Fibroblast of skin of left biceps (primary cell): ENCODE results near the gene RXRG.

Experiments
- DNase-seq, 2 experiments: peaks; one replicate each; pipeline ENCODE4 v3.0.0-alpha.2; 2013; ENCODE audit warnings: low read depth in 2 of 2

RXRG gene

DNA sequence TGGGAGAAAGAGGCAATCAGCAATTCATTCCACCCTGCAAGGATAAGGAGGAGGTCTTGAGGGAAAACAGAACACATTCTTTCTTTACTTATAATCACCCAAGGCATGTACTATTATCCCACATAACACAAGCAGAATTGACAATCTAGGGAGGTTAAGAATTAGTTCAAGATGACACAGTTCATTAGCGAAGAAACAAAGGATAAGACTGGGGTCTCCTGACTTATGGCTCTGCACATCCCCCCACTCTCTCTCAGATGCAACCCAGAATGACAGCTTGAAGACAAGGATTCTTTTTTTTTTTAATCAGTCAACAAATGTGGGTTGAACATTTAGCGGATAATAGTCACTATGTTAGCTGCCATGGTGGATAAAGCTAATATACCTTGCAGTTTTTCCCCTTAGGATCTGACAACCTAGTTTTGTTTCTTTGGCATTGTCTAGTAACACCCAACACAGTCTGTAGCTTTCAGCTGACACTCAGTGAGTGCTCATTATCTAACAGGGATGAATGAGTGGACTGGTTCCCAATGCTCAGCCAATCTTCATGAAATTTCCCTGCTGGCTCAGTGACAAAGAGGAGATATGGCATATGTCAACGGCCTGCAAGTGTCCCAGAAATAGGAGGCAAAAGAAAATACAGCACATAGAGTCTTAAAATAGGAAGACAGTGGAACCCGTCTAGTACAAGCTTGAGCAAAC, 35.1 kb downstream of the RXRG start:
- no peak for DNase-seq

DNA sequence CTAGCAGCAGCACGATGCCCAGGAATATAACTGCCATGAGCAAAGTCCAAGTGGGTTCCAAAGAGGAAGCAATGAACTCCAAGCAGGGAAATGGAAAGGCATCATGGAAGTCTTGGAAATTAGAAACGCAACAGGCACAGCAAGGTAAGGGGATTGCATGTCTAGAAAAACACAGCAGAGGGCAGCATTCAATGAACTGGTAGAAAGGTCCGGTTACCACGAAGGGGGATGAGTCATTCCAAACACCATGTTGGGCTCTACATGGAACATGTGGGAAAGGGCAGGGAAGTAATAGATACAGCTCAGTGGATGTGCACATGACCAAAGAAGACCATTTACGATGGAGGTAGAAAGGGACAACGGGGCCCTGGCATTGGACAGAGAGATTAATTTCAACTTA, 36.4 kb downstream of the RXRG start:
- no peak for DNase-seq

DNA sequence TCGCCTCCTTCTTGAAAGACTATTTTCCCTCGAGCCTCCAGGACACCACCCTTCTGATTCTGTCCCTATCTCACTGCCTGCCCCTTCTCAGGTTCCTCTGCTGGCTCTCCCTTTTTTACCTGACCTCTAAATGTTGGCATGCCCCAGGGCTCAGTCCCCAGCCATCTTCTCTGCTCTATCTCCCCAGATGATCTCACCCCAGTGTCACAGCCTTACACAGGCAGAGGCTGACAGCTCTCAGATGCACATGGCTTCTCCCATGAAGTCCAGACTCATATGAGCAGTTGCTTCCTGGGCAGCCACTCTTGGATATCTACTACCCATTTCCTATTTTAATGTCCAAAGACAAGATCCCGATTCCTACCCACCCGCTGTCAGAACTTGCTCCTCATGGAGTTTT, 37.5 kb downstream of the RXRG start:
- DNase-seq: no peak

DNA sequence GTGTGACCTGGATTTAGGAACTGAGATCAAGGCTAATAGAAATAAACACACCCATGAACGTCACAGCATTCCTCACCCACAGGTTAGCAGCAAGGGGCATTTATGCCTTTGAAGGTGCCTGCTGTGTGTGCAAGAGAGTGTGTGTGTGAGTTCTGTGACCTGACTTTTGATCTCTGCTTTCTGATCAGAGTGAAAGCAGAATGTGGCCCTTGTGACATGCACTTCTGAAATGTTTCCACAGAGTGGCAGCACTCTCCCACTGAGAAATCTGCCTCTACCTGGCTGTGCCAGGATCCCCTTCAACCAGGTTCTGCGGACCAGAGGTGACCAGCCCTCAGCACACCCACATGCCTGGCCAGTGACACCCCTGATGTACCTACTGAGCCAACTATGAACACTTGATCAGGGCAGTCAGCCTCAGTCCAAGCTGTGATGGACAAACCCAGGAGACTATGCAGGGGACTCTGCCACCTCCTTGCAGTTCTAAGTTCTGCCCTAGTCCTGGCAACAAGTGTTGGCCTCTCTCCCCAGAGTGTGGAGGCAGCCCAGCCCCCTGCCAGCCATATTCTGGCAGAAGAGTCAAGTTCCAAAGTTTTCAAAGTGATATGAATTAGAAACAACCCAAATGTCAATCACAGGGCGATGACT, 41.0 kb downstream of the RXRG start:
- no peak for DNase-seq

DNA sequence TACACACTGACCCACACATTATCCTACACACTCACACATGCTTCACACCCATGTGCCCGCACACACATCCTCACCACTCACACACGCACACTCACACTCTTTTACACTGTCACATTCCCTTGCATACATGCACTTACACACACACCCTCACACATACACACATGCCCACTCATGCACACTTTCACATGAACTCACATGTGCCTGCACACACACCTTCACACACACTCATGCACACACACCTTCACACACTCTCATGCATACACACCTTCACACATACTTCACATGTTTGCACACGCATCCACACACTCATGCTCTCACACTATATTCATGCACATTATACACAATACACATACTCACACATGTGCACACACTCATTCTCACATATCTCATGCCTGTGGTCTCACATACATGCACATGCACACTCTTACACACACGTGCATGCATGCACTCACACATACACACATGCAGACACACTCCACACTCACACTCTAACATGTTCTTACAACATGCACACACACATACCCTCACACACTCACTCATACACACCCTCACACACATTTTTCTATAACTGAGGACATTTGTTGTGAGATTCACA, 42.3 kb downstream of the RXRG start:
- DNase-seq: no peak

DNA sequence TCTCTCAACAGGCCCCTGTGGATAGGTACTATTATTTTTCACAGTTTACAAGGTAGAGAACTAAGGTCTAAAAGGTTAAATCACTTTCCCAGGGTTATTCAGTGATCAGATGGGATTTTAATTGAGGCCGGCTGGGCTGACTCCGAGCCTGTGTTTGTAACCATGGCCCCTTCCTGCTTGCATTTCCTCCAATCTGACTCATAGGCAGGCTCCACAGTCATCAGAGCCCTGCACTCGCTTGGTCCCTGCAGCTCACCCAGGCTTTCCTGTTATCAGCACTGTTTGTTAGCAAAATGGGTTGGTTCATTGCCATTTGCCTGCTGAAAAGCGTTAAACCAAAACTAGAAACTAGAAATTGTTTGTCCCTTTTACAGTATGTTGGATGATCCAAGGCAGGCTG, 47.0 kb downstream of the RXRG start:
- peak; percentile 41 to 44 for DNase-seq

DNA sequence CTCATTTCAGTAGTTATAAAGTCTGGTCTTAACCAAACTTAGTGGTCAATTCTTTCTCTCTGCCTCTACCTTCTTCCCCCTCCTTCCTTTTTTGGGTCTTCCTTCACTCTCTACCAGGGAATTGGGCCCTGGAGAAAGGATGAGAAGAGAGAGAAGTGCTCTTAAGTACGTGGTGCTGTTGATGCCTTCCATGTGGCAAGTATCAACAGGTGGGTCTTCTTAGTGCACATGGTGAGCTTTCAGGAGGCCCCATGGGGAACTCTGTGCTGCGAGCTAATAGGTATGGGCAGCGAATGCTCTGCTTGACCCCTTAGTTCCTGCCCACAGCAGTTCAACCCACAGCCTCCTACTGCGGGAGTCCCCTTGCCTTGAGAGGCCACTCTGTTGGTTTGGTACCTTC, 49.0 kb downstream of the RXRG start:
- DNase-seq: no peak

DNA sequence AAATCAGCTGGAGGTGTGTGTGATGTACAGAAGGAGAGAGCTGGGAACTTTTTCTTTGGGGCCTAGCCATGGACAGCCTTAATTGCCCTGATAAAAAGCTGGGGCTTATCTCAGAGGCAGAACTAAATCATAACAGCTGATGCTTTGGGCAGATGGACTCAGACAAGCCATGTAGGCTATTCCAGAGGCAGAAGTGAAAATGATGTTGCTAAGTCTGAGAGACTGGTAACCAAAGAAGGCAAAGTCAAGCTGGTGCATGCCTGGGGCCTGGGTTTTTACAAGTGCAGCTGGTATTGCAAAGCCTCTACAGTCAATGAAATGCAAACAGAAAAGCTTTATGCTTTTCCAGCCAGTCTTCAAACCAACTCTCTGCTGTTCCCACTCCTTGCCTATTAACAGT, 49.4 kb downstream of the RXRG start:
- no peak for DNase-seq

DNA sequence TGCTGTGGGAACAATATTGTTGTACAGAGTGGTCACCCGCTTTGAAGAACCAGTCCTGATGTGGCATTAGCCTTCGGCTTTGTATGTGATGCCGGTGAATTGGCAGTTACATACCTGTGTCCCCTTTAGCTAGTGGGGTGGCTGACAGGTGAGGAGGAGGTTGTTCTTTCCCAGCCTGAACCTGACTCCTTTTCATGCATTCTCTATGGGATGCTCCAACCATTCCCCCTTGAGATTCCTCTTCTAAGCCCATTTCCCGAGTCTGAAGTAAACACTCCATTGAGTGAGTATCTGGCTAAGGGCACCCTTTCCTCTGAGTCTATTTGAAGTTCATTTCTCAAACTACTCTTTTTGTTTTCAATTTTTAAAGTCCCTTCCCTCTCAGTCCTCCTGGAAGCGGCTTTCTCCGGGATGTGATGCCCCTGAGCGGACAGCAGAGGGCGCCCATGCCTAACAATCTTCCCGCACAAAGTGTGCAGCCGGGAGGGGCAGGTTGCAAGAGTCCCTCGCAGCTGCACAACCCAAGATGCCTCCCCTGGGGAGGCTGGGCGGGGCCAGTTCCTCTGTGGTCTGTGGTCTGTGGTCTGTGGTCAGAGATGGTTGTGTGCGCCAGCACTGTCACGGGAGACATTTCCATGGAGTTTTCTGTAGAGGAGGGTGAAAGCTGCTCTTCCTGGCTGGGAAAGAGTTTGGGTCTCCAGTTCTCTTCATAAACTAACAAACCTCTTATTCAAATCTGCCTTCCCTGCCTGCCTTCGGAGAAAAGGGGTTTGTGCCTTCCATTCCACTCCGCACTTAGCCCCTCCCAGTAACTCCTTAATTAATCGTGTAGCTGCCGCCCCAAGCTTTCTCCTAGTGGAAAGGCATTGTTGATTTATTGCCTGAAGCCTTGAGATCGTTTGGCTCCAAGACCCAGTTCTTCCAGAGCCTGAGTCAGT, 52.0 kb downstream of the RXRG start:
- DNase-seq: peak; percentile 93 to 94

DNA sequence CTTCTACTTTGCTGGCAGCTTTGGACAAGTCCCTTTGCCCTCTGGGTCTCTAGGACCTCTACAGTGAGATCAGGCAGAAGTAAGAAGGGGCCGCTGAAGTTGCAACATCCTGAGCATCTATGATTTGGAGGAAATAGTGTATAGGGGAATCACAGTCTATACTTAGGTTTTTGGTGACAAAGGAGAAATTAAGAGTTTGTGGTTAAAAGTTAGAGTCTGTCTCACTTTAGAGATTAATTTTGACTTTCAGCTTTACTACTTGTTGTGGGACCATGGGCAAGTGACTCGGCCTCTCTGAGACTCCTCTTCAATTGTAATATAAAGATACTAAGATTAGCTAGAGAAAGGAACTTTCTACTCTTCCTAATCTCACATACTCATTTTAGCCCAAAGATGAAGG, 55.3 kb downstream of the RXRG start:
- DNase-seq: no peak

DNA sequence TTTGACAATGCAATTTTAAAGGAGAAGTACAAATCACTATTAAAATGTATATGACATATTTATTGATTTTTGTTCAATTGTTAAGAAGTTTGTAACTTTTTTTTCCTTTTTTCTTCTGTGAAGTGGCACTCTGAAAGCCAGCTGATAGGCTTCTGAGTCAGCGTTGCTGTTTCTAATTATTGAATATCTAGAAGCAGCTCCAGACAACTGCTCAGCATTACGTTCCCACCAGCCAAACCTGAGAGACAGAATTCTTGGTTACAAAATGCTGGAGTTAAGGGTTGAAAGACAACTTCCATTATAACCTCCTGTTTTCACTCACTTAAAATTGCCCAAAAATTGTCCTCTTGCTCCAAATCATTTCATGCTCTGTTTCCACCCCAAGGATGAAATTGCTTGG, 57.0 kb downstream of the RXRG start:
- no peak for DNase-seq

DNA sequence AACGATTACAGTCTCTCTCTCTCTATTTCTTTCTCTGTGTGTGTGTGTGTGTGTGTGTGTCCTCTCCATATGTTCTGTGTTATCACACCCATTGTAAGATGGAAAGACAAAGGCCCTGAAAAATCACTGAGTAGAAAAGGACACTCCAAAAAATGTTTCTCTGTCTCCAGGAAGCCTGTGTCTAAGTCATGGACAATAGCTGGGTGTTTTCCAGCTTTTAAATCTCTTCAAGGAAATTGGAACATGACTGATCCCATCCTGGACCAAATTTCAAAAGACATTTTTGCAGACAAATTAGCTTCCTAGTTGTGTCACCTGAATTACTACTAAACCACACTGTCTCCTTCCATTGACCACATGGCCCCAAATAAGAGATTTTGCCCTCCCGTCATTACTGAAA, 57.4 kb downstream of the RXRG start:
- no peak for DNase-seq

DNA sequence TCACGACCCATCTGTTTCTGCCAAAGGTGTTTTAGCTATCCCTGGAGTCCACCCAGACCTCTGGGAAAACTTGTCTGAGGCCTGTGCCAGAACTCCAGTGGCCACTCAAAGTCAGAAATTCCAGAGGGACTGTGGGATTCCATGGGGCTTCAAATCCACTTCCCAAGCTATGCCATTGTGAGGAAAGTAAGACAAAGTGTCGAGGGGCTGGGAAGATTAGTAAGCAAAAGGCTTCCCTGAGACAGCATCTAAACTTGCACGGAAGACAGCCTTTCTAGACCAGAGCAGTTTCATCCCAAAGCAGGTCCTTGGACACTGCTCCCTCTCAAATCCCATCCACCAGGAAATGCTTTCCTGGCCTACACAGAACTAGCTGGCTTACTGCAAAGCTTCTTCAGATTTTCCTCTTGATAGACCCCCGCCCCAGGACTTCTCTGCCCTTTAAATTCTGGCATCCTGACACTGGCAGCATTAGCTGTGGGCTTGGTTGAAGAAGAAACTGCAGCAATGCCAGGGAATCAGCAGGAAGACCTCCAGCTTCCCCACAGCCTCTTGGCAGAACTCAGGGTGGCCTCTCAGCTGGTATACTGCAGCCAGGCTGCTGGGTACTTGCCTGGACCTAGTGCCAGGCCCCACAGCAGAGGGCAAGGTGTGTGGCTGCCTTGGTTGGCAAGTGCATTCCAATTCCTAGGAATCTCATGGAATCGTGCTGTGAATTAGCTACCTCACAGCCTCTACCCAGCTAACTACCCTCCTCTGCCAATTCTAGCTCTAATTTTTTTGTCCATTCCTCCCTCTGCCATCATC, 61.1 kb downstream of the RXRG start:
- no peak for DNase-seq

DNA sequence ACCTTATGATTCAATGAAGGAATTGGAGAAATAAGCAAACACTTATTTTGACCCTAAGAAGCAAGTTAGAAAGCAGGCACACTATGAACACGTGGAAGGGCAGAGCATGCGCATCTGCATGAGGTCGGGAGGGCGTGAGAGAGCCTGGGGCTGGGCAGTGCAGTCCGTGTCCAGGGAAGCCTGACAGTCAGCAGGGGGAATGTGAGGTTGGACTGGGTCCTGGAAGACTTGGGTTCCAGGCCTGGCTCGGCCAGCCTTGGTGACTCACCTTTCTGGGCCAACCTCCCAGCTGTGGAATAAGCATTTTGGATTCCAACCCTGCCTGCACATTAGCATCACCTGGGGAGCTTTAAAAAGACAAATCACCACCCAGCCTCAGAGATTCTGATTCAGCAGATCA, 61.9 kb downstream of the RXRG start:
- DNase-seq: peak in 1 of 2 experiments; percentile 46

DNA sequence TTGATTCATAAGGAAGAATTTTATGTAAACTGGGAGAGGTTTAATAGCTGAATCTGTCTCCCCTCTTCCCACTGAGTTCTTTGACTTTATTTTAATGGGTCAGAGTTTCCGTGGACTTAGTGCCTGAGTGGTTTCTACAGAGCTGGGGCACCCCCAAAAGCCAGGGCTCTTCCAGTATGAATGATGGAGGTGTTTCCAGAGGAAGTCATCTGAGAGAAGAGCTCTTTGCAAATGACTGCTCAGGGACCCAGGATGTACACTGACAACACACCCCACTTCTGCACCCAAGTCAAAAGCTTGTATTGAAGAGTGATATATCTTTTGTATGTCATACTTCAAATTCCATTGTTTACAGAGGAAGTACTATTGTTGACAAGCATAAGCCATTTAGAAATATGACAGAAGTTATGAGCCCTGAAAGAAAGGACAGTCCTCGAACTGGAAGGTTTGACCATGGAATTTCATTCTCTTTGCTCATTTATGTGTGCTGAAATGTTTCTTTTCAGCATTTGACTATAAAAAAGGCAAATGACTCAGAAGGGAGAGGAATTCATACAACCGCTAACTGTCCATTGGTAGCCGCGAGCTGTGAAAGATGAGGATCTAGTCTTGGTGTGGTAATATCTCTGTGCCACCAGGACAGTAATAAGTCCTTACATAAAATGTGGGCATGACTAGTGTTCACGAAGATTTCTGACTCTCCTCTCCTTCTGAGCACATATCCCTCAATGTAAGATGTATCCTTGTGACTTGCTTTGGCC, 63.0 kb downstream of the RXRG start:
- no peak for DNase-seq

DNA sequence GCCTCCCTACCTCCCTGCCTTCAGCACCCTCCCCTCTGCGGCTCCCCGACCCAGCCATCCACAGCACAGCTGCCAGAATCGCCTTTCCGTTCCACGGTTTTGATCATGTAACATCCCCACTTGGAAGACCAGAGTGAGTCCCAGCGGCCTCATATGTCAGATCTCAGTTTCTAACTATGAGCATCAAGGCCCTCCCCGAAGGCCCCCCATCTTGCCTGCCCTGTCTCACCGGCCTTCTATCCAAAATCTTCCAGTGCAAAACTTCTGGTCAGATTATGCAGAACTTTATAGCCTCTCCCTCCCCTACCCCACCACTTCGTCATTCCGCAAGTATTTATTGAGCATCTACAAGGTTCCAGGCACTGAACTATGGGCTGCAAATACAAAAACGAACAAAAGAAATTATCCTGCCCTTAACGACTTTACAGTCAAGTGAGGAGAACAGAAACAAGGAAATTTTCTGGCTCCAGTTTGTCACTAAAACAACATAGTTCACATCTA, 68.1 kb downstream of the RXRG start:
- peak in 1 of 2 experiments; percentile 36 for DNase-seq

DNA sequence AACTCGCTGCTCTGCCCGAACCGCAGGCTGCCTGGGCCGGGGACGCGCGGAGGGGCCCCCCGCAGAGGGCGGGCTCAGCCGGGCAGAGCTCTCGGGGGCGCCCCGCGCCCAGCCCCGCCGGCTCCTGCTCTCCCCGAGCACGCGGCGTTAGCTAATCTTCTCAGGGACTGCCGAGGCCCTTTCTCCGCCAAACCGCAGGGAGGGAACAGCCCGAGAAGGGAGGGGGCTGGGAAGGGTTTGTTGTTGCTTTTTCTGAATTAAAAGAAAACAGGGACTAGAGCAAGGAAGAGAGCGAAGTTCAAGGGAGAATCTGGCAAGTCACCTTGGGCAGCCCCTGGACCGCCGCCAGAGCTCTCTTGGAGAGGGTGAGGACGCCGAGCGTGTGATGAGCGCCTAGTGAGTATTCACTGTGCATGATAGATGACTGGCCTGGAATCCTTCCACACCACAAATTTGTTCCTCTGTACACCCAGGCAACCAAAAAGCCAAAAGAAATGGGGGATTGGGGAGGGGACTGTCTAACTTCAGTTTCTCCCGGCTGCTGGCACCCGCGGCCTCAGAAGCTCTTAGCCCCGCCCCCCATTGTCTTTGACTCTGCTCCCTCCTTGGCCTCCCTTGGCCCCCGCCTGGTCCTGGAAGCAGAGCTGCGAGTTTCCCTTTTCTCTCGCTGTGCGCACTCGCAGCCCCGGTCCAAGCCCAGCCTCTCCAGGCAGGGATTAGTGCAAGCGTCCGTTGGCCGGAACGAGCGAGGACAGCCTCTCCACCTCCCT, 68.7 kb downstream of the RXRG start:
- peak; percentile 97 to 98 for DNase-seq

DNA sequence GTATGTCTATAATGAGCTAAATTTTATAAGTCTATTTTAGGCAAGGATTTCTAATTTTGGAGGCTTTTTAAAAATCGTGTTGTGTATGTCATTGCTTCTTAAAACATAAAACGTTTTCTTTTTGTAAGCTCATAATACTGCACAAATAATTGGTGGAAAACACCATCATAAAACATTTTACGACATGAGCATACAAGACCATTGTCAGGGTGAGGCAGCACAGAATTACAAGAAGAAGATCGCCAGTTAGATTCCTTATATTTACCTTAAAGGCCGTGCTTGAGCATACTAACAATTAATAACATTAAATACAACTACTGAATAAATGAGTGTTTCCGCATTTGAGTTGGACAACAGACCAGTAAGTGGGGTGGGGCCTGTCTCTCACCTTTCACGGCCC, 69.3 kb downstream of the RXRG start:
- DNase-seq: no peak

DNA sequence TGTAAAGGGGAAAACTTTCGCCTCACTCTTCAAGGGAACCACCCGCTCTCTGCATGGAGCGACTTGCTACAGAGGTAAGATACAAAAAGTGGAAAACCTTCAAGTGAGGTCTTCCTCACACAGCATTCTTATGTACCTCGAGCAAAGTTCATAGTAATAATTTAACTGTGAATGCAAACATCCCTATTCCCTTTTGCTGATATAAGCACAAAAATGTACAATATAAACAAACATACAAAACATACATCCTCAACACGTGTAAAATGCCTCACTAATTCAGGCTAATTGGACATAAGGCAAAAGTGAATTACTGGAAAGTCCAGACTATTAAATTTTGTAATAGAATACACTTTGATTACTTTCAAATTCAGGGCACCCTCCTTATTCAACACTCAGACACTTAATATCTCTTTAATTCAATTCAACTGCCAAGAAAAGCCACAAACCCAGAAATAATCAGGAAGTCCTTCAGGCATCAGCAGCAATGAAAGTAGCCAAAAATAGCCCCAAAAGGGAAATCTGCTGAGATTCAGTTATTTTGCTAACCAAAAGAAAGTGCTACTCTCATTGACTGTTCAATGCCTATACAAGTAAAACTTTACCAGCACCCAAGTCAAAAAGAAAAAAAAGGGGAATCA, 73.2 kb downstream of the RXRG start:
- DNase-seq: no peak
